ENCODE results near the gene SLC16A12.

SLC16A12 gene

GRCh38 chr10:89389254-89389653, 146.1 kb downstream of the SLC16A12 start:
- DNase-seq, result peak in 1 of 14 donors; percentile 9

GRCh38 chr10:89388806-89389205, 146.6 kb downstream of the SLC16A12 start:
- DNase-seq, result no peak

GRCh38 chr10:89384474-89385340, 150.7 kb downstream of the SLC16A12 start:
- no peak for DNase-seq

- DNase-seq, result no peak
Measured at GRCh38 chr10:89382757-89383156, 152.6 kb downstream of the SLC16A12 start.

Data from C1 segment of cervical spinal cord (tissue), 14 donors.